ENCODE results near the gene DEFB113. TPM values are rescaled to one million over a fixed set of nuclear protein-coding genes. Genes with fewer than 3 reads are reported as not detected.

Gene DEFB113
- total RNA-seq, 1 experiment from 2014 or later: not detected

GRCh38 chr6:49979584-49979983, 10.2 kb upstream of the DEFB113 start:
- POLR2A ChIA-PET (ENCODE audit: low non-redundant PET): no interaction called here
- Histone ChIP-seq H3K36me3 (ENCODE audit: insufficient read depth, low read length, poor library complexity, severe bottlenecking) (no peaks in the 10 kb centered on the region), H3K9me3 (ENCODE audit: low read depth, low read length, poor library complexity, severe bottlenecking) (no peaks in the 10 kb centered on the region), H3K4me3 (ENCODE audit: low read depth, low read length, poor library complexity, severe bottlenecking) (no peak overlapping the region), H3K4me1 (ENCODE audit: insufficient read depth, low read length, poor library complexity, severe bottlenecking) (no peaks in the 10 kb centered on the region), H3K27me3 (replicated peaks; ENCODE audit: insufficient read depth, low read depth, low read length, poor library complexity) (peaks cover 2% of the 10 kb centered on the region), H3K27ac (ENCODE audit: low read depth, low read length, poor library complexity, severe bottlenecking) (no peak overlapping the region)
- TF ChIP-seq EZH2 (IDR thresholded peaks at IDR 0.05; ENCODE audit: borderline replicate concordance, low read depth, low read length, poor library complexity, severe bottlenecking): no peak
- TF ChIP-seq CTCF (conservative IDR thresholded peaks at IDR 0.05; ENCODE audit: low read depth, low read length): no peak
- CTCF ChIA-PET: no interaction called here
- DNase-seq (ENCODE audit: low spot score): no peak
- intact Hi-C loops (cut with micrococcal nuclease; ENCODE audit: unreplicated experiment): no loop called here
- BruUV-seq (replicated peaks): no TSS peak

DNA sequence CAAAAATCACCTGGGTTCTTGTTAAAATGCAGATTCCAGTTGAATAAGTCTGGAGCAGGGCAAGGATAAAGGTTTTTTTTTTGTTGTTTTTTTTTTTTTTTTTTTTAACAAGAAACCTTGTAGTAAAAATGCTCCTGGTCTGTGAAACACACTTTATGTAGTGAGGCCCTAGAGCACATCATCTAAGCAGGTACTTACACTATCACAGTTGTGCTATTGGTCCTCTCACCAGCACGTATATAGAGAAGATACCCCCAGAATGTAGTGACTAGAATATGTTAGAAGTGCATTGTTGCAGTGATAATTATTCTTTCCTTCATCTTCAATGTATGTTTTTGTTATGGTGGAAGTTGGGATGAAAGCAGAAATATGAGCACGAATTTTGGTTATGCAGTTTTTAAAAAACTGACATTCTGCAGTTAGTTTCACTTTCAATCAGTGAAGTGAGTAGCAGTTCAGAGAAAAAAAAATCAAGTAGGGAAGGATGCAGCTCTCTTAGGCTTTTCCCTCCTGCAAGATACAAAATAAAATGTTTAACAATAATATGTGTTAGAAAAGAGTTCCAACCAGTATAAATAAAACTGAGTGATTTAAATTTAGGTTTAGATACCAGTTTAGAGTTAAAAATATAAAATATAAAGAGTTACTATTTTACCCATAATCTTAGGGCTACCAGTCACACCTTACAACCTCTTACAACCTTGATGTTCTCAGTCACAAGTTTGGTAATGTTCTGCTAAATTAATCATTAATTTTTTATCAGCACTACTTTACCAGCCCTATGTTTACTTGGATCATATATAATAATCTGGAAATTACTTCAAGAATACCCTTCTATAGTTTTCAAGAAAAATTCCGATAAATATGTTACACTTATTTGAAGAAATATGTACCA, 9.2 kb upstream of the DEFB113 start:
- Histone ChIP-seq H3K4me1 (ENCODE audit: insufficient read depth, low read length, poor library complexity, severe bottlenecking) (no peaks in the 10 kb centered on the region), H3K27ac (ENCODE audit: low read depth, low read length, poor library complexity, severe bottlenecking) (no peak overlapping the region), H3K4me3 (ENCODE audit: low read depth, low read length, poor library complexity, severe bottlenecking) (no peak overlapping the region), H3K9me3 (ENCODE audit: low read depth, low read length, poor library complexity, severe bottlenecking) (no peaks in the 10 kb centered on the region), H3K36me3 (ENCODE audit: insufficient read depth, low read length, poor library complexity, severe bottlenecking) (no peaks in the 10 kb centered on the region), H3K27me3 (replicated peaks; ENCODE audit: insufficient read depth, low read depth, low read length, poor library complexity) (peaks cover 2% of the 10 kb centered on the region)
- BruUV-seq (replicated peaks): no TSS peak
- POLR2A ChIA-PET (ENCODE audit: low non-redundant PET): no interaction called here
- TF ChIP-seq EZH2 (IDR thresholded peaks at IDR 0.05; ENCODE audit: borderline replicate concordance, low read depth, low read length, poor library complexity, severe bottlenecking) (no peak), CTCF (conservative IDR thresholded peaks at IDR 0.05; ENCODE audit: low read depth, low read length) (no peak)
- no peak for DNase-seq (ENCODE audit: low spot score)
- CTCF ChIA-PET: no interaction called here
- intact Hi-C loops (cut with micrococcal nuclease; ENCODE audit: unreplicated experiment): no loop called here

DNA sequence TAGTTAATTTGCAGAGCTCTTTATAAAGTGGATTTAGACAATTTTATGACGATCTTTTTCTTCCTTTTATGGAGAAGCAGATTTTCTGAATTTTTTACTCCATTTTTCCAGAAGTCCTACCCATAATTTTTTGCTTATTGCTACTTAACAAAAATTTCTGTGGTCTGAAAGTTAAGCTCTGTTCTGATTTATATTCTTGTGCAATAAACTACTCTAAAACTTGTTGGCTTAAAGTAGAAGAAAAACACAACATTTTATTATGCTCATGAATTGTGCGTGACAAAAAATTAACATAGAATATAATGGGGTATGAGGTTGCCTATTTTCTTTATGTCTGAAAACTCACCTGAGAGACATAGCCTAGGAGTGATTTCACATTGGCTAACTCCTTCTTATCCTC, 2.6 kb downstream of the DEFB113 start:
- DNase-seq (ENCODE audit: low spot score): no peak
- TF ChIP-seq CTCF (conservative IDR thresholded peaks at IDR 0.05; ENCODE audit: low read depth, low read length) (no peak), EZH2 (IDR thresholded peaks at IDR 0.05; ENCODE audit: borderline replicate concordance, low read depth, low read length, poor library complexity, severe bottlenecking) (no peak)
- H3K4me3 ChIP-seq (ENCODE audit: low read depth, low read length, poor library complexity, severe bottlenecking): no peak overlapping the region
- ChIA-PET CTCF (no interaction called here), POLR2A (ENCODE audit: low non-redundant PET) (no interaction called here)
- H3K27me3 ChIP-seq (replicated peaks; ENCODE audit: insufficient read depth, low read depth, low read length, poor library complexity): no peaks in the 10 kb centered on the region
- H3K36me3 ChIP-seq (ENCODE audit: insufficient read depth, low read length, poor library complexity, severe bottlenecking): no peaks in the 10 kb centered on the region
- no peak overlapping the region for H3K27ac ChIP-seq (ENCODE audit: low read depth, low read length, poor library complexity, severe bottlenecking)
- no peaks in the 10 kb centered on the region for H3K4me1 ChIP-seq (ENCODE audit: insufficient read depth, low read length, poor library complexity, severe bottlenecking)
- no peaks in the 10 kb centered on the region for H3K9me3 ChIP-seq (ENCODE audit: low read depth, low read length, poor library complexity, severe bottlenecking)
- intact Hi-C loops (cut with micrococcal nuclease; ENCODE audit: unreplicated experiment): no loop called here
- no TSS peak for BruUV-seq (replicated peaks)
